ENCODE measurements around the gene FRMD1.

The FRMD1 gene

DNA sequence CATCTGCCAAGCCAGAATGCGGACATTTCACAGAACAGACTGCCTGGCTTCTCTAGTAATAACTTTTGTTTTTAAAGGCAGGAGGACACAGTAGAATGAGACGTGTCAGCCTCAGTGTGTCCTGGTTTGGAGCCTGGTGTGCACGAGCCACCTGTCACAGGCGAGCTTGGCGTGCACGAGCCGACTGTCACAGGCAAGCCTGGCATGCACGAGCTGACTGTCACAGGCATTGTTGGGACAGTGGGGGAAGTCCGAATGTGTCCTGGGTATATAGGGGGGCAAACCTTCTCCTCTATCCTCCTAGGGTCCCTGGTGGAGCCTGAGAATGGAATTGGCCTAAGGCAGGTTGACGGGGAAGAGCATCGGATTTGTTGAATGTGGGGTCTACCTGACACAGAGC, 74.1 kb downstream of the FRMD1 start:
- Histone ChIP-seq H3K4me1 (ENCODE audit: insufficient read depth, insufficient read length) (no peaks in the 10 kb centered on the region), H3K27me3 (ENCODE audit: insufficient read depth, insufficient read length) (no peaks in the 10 kb centered on the region)

DNA sequence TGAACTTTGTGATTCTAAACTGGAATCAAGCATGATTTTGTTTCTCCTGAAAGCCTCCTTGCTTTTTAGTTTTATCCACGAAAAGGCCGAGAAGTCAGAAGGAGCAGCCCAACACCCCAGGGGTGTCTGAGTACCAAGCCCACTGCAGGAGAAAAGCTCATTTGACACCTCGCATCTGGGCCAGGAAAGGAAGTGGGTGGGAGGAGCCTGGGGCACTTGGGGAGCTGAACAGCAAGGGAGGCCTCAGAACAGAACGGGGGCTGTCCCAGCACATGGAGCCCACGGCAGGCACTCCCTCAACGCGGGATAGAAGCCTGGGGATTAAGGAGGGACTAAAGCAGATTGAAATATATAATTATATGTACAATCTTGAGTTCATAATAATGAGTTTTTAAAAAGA, 75.0 kb downstream of the FRMD1 start:
- Histone ChIP-seq H3K36me3 (ENCODE audit: insufficient read depth, insufficient read length, low read length) (no peaks in the 10 kb centered on the region), H3K4me1 (ENCODE audit: insufficient read depth, insufficient read length) (no peaks in the 10 kb centered on the region), H3K9me3 (ENCODE audit: insufficient read depth, low read length) (no peaks in the 10 kb centered on the region), H3K4me3 (ENCODE audit: insufficient read length, low read depth) (no peak overlapping the region), H3K27me3 (ENCODE audit: insufficient read depth, insufficient read length) (no peaks in the 10 kb centered on the region), H3K9ac (ENCODE audit: insufficient read length, low read depth) (no peak overlapping the region)
- no peak for DNase-seq (ENCODE audit: low read depth, low spot score)
- no peak for TF ChIP-seq SUZ12 (IDR thresholded peaks at IDR 0.05; ENCODE audit: extremely low read depth, insufficient read depth, insufficient read length)
- TF ChIP-seq YY1 (IDR thresholded peaks at IDR 0.05; ENCODE audit: insufficient read depth, insufficient read length): no peak
- TF ChIP-seq ZNF274 (IDR thresholded peaks at IDR 0.05; ENCODE audit: low read depth, low read length): no peak

More for the DNA sequence above, 74.1 kb downstream of the FRMD1 start:
- Histone ChIP-seq H3K36me3 (ENCODE audit: insufficient read depth, insufficient read length, low read length) (no peaks in the 10 kb centered on the region), H3K9me3 (ENCODE audit: insufficient read depth, low read length) (peaks cover under 1% of the 10 kb centered on the region; the same call in 1 of the 2 replicates), H3K9ac (ENCODE audit: insufficient read length, low read depth) (no peak overlapping the region), H3K4me3 (ENCODE audit: insufficient read length, low read depth) (no peak overlapping the region)
- no peak for DNase-seq (ENCODE audit: low read depth, low spot score)
- no peak for TF ChIP-seq ZNF274 (IDR thresholded peaks at IDR 0.05; ENCODE audit: low read depth, low read length)
- no peak for TF ChIP-seq YY1 (IDR thresholded peaks at IDR 0.05; ENCODE audit: insufficient read depth, insufficient read length)
- no peak for TF ChIP-seq SUZ12 (IDR thresholded peaks at IDR 0.05; ENCODE audit: extremely low read depth, insufficient read depth, insufficient read length)

Data from NT2/D1 (cell line).